Stimulated activated CD8-positive, alpha-beta memory T cell treated with anti-CD3 and anti-CD28 coated beads, Interleukin-7, amount 100 ng/mL, for 4 hours (primary cell): Measurements from ENCODE around the gene MITF.

Experiments used
- DNase-seq, 2 donors: peaks; one replicate each; pipeline ENCODE4 v3.0.0-alpha.2; 2020; ENCODE audit warnings: low read depth in 2 of 2

Gene MITF

GRCh38 chr3:69963643-69964042 is 224.4 kb downstream of the MITF start:
- DNase-seq: no peak

GRCh38 chr3:69967156-69967555 is 227.9 kb downstream of the MITF start:
- DNase-seq: no peak

GRCh38 chr3:69970827-69971226 is 231.6 kb downstream of the MITF start:
- DNase-seq: no peak

GRCh38 chr3:69972672-69973071 is 233.4 kb downstream of the MITF start:
- no peak for DNase-seq

GRCh38 chr3:69976021-69976420 is 236.8 kb downstream of the MITF start:
- no peak for DNase-seq

GRCh38 chr3:69983546-69984265 is 244.4 kb downstream of the MITF start:
- DNase-seq: no peak

GRCh38 chr3:69985266-69985665 is 246.0 kb downstream of the MITF start:
- no peak for DNase-seq

- no peak for DNase-seq
Observed at GRCh38 chr3:69986419-69986818, 247.2 kb downstream of the MITF start.

- no peak for DNase-seq
Observed at GRCh38 chr3:69987833-69988232, 248.6 kb downstream of the MITF start.

- no peak for DNase-seq
Observed at GRCh38 chr3:69993757-69994156, 254.5 kb downstream of the MITF start.

GRCh38 chr3:69994919-69995318 is 255.7 kb downstream of the MITF start:
- DNase-seq: no peak

- DNase-seq: no peak
Observed at GRCh38 chr3:69997631-69998307, 258.5 kb downstream of the MITF start.

- no peak for DNase-seq
Observed at GRCh38 chr3:69998759-69999139, 259.5 kb downstream of the MITF start.

- DNase-seq: no peak
Observed at GRCh38 chr3:69999140-70000027, 260.1 kb downstream of the MITF start, which contains the start of gene SAMMSON. Gene SAMMSON (plus strand): TSS chr3:69999733.

- no peak for DNase-seq
Observed at GRCh38 chr3:70000028-70000410, 260.8 kb downstream of the MITF start.

- no peak for DNase-seq
Observed at GRCh38 chr3:70000563-70001081, 261.4 kb downstream of the MITF start.

GRCh38 chr3:70003119-70003518 is 263.9 kb downstream of the MITF start:
- no peak for DNase-seq

- no peak for DNase-seq
Observed at GRCh38 chr3:70006089-70006488, 266.8 kb downstream of the MITF start.

GRCh38 chr3:70010346-70010745 is 271.1 kb downstream of the MITF start:
- DNase-seq: no peak

- DNase-seq: no peak
Observed at GRCh38 chr3:70011582-70011981, 272.3 kb downstream of the MITF start.
